HG03108 (cell line): ENCODE measurements around the gene CA10.

ENCODE experiments used
- ATAC-seq: cut with Tn5 transposase; IDR thresholded peaks from one replicate; pipeline ENCODE4 v1.9.1; 2021; ENCODE audit warnings: moderate library complexity; ENCODE audit not compliant: unreplicated experiment

Gene CA10

GRCh38 chr17:51955245-51955644 lies 203.3 kb downstream of the CA10 start:
- no peak for ATAC-seq

GRCh38 chr17:51954232-51954765 lies 204.2 kb downstream of the CA10 start:
- ATAC-seq = no peak

GRCh38 chr17:51951741-51952140 lies 206.8 kb downstream of the CA10 start:
- ATAC-seq = no peak

GRCh38 chr17:51948128-51948527 lies 210.4 kb downstream of the CA10 start:
- ATAC-seq = no peak

- no peak for ATAC-seq
Observed at GRCh38 chr17:51947160-51947735, 211.3 kb downstream of the CA10 start.

GRCh38 chr17:51946311-51946710 lies 212.2 kb downstream of the CA10 start:
- ATAC-seq = no peak

GRCh38 chr17:51941272-51941671 lies 217.2 kb downstream of the CA10 start:
- no peak for ATAC-seq

- ATAC-seq = no peak
Observed at GRCh38 chr17:51937264-51937663, 221.2 kb downstream of the CA10 start.

- no peak for ATAC-seq
Observed at GRCh38 chr17:51935477-51935876, 223.0 kb downstream of the CA10 start.

- no peak for ATAC-seq
Observed at GRCh38 chr17:51933647-51934046, 224.9 kb downstream of the CA10 start.

GRCh38 chr17:51926448-51926847 lies 232.1 kb downstream of the CA10 start:
- ATAC-seq = no peak

- no peak for ATAC-seq
Observed at GRCh38 chr17:51921500-51921899, 237.0 kb downstream of the CA10 start.

GRCh38 chr17:51914577-51914976 lies 243.9 kb downstream of the CA10 start:
- peak; percentile 61 for ATAC-seq

- ATAC-seq = no peak
Observed at GRCh38 chr17:51913491-51914205, 244.9 kb downstream of the CA10 start.

GRCh38 chr17:51912939-51913338 lies 245.6 kb downstream of the CA10 start:
- no peak for ATAC-seq

GRCh38 chr17:51911237-51911636 lies 247.3 kb downstream of the CA10 start:
- ATAC-seq = no peak

GRCh38 chr17:51909971-51910370 lies 248.5 kb downstream of the CA10 start:
- ATAC-seq = no peak

- no peak for ATAC-seq
Observed at GRCh38 chr17:51908841-51909537, 249.5 kb downstream of the CA10 start.

- ATAC-seq = no peak
Observed at GRCh38 chr17:51907041-51907440, 251.5 kb downstream of the CA10 start.

- no peak for ATAC-seq
Observed at GRCh38 chr17:51904379-51904778, 254.1 kb downstream of the CA10 start.

- no peak for ATAC-seq
Observed at GRCh38 chr17:51901242-51901641, 257.3 kb downstream of the CA10 start.

- no peak for ATAC-seq
Observed at GRCh38 chr17:51891936-51892335, 266.6 kb downstream of the CA10 start.
